Uterus (tissue), 2 donors: ENCODE data around the gene KIAA0232.
"Not testable (repeated sequence)": the region's sequence is repeated elsewhere in the genome, so short reads cannot be mapped to it uniquely, and the experiment has no call there.

Source experiments
- POLR2A ChIP-seq, 2 donors: fragments of 450-650 bp; IDR thresholded peaks; one replicate each; pipeline ENCODE4 v1.6.1; 2016; ENCODE audit warnings: antibody characterized with exemption in 2 of 2, mild to moderate bottlenecking in 1 of 2, moderate library complexity in 1 of 2
- TF ChIP-seq, protein P1 (sequence below), 4 experiments: fragments of 200-600 bp in 2 of 4; fragments of 450-650 bp in 2 of 4; sonication (generic) in 2 of 4; IDR thresholded peaks; one replicate each; pipeline ENCODE4 v1.5.1; 2016 to 2019; ENCODE audit warnings: antibody characterized with exemption in 4 of 4, mild to moderate bottlenecking in 2 of 4, moderate library complexity in 1 of 4

DNA sequence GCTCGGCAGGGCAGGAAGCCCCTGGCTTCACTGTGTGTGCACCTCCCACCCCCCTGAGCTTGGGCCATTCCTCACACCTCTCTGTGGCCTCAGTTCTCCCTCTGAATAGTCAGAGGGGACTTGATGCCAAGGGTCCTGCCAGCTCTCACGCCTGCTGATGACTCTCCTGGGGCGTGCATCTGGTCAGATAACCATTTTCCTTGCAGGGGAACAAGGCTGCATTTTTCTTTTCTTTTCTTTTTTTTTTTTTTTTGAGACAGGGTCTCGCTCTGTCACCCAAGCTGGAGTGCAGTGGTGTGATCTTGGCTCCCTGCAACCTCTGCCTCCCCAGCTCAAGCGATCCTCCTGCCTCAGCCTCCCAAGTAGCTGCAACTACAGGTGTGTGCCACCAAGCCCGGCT, 124.0 kb downstream of the KIAA0232 start:
- TF ChIP-seq POLR2A (IDR thresholded peaks at IDR 0.05): not testable (repeated sequence)
- TF ChIP-seq, protein P1, sequence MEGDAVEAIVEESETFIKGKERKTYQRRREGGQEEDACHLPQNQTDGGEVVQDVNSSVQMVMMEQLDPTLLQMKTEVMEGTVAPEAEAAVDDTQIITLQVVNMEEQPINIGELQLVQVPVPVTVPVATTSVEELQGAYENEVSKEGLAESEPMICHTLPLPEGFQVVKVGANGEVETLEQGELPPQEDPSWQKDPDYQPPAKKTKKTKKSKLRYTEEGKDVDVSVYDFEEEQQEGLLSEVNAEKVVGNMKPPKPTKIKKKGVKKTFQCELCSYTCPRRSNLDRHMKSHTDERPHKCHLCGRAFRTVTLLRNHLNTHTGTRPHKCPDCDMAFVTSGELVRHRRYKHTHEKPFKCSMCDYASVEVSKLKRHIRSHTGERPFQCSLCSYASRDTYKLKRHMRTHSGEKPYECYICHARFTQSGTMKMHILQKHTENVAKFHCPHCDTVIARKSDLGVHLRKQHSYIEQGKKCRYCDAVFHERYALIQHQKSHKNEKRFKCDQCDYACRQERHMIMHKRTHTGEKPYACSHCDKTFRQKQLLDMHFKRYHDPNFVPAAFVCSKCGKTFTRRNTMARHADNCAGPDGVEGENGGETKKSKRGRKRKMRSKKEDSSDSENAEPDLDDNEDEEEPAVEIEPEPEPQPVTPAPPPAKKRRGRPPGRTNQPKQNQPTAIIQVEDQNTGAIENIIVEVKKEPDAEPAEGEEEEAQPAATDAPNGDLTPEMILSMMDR (IDR thresholded peaks at IDR 0.05): not testable (repeated sequence)
